Measurements from ENCODE around the gene CTNNA2.

The CTNNA2 gene

DNA sequence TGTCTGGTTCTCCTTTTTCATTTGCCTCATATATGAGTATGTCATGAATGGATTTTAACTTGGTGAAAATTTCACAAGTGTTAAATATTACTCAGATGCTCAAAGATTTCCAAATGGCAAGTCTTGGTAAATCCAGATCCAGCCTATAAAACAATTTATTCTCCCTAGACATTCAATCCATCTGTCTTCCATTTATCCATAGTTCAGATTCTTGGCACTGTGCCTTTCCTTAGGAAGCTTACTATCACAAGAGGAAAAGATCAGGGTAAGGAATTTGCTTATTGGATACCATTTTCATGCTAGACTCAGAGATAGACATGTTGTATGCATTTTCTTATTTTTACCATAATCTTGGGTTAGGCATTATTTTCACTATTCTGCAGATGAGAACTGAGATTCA, 864.2 kb downstream of the CTNNA2 start:
- no peak overlapping the region for H3K4me3 ChIP-seq
- H3K27ac ChIP-seq = no peak overlapping the region

DNA sequence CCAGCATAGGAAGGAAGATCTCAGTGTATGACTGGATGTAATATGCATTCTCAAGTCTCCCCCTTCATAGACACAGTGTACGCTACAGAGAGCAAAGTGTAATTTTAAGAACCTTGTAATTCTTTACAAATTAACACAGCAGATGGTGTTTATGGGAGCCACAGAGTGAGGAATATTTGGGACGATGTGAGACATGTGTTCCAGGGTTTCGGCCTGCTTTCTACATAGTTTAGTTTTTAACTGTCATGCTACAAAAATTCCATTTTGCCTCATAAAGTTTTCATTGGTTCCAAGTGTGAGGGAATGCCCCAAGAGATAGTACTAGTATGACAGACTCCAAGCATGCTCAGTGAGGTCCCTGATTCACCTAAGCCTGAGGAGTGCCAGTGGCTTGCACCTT, 867.9 kb downstream of the CTNNA2 start:
- no peak overlapping the region for H3K4me3 ChIP-seq
- no peak overlapping the region for H3K27ac ChIP-seq

DNA sequence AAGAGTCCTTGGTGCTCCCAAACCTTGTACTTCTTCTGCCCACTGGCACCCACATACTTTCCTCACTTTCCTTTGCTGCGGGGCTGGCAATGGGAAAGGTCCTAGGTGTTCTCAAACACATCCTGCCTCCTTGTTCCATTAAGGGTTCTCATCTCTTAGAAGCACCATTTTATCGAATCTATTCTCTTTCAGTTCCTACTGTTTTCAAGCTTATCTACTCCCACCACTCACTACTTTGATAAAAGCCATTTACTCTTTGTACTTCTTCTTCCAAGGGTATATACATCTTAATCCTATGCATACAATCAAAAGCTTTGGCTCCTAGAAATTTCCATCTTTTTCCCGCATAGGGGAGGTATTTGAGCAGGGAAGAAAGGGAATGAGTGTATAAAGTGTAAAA, 868.8 kb downstream of the CTNNA2 start:
- H3K4me3 ChIP-seq = no peak overlapping the region
- no peak overlapping the region for H3K27ac ChIP-seq

DNA sequence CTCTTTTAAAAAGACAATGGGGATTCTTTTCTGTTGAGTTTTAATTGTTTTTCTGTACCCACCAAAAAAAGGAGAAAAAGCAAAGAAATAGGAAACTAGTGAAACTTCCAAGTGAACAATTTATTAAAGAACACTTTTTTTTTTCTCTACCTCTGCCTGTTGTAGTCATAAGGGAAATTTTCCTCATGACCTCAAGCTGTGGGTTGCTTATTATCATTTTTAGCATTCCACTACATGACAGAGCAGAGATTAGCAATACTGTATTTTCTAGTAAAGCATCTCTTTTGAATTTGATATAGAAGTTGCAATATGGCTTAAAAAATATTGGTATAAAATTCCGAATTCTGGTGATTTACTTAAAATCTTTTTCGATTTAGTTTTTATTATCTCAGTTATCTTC, 879.6 kb downstream of the CTNNA2 start:
- H3K4me3 ChIP-seq = no peak overlapping the region
- H3K27ac ChIP-seq = no peak overlapping the region

DNA sequence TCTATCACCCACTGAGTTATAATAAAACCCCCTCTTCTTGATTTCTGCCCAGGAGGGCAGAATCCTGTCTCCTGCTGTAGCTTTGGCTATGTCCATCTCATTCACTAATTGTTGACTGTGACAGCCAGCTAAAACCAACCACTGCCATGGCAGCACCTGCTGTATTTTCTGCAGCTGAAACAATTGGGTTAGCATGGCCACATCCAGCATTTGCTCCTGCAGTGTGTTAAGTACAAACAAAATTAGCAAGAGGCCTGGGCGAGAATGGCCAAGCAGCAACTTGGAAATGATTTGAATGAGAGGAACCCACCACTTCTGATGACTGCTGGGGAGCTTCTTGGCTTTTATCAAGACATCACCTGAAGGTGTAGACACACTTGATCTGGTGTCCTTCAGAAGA, 881.1 kb downstream of the CTNNA2 start:
- Histone ChIP-seq H3K27ac (no peak overlapping the region), H3K4me3 (no peak overlapping the region)

DNA sequence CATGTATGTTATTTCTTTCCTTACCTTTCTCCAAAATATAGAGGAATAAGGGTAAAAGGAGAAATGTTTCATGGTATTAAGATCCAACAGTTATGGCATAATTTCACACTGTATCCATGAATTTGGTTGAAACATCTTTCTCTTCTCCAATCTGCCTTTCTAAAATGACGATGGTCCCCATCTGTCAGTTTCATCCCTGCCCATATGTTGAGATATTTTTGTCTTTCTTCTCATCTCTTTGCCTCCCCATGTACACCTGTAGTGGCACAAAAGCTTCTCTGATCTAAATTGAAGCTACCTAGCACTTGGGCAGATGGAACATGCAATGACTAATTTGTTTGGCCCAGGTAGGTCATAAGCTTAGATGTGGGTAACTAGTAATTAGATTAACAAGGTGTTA, 882.4 kb downstream of the CTNNA2 start:
- Histone ChIP-seq H3K4me3 (no peak overlapping the region), H3K27ac (no peak overlapping the region)

DNA sequence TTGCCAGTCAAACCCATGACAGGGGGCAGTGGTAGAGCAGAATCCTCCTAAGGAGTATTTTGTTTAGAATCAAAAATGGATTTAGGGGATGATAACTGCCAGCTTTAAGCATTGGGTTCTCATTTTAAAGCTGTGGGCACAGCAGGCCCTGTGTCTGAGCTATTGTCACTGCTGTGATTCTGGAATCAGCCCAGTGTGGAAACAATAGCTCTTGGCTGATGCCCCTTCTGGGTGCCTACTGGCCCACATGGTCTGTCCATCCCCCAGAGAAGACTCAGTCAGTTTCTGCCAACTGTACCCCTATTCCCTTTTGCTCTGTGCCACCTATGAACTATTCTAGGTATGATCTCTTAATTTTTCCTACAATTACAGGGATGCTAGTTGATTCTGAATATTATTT, 883.4 kb downstream of the CTNNA2 start:
- H3K27ac ChIP-seq = no peak overlapping the region
- no peak overlapping the region for H3K4me3 ChIP-seq

DNA sequence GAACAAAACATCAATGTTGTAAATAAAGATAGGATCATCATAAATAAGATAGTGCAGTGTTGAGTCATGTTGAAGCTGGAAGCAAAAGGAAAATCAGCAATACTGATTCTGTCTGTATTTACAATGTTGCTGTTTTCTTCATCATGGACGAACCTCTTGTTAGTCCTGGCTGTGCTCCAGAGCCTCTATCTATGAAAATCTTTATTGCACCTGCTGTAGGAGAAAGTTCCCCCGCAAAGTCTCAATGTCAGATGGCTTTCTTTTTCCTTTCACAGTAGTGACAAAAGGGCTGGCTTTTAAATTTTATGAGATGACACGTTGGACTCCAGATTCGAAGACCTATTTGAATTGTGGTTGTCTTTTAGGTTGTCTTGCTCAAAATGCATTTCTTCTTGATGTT, 890.2 kb downstream of the CTNNA2 start:
- no peak overlapping the region for H3K4me3 ChIP-seq
- no peak overlapping the region for H3K27ac ChIP-seq

DNA sequence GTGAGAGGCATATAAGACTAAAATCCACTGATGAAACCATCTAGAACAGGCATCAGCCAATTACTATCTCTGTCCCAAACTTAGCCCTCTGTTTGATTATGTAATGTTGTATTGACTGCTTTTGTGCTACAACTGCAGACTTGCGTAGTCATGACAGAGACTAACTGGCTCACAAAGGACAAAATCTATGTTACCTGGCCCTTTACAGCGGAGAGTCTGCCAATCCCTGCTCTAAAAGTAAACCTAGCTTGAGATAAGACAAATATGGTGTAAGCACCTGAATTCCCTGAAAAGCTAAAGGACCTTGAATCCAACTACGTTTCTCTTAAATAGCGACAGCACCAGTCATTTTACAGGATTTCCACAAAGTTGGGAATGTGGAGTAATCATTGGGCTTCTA, 894.5 kb downstream of the CTNNA2 start:
- no peak overlapping the region for H3K27ac ChIP-seq
- H3K4me3 ChIP-seq = no peak overlapping the region

DNA sequence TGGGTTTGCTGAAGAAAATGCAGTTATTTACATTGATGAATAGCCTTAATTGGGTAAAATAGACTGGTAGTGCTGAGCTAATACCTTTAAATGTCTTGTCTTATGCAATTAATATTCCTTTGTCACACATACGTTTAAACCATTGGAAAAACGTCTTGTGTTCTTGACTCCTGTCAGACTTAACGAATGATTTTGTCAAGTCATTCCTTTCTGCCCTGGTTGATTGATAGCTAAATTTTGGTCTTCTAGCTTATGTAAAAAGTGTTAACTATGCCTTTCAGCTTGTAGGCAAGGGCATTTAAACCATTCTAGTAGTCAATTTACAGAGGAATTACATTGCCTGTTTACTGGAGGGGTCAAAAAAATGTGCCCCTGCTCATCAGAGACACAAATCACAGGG, 897.5 kb downstream of the CTNNA2 start:
- Histone ChIP-seq H3K27ac (no peak overlapping the region), H3K4me3 (no peak overlapping the region)

DNA sequence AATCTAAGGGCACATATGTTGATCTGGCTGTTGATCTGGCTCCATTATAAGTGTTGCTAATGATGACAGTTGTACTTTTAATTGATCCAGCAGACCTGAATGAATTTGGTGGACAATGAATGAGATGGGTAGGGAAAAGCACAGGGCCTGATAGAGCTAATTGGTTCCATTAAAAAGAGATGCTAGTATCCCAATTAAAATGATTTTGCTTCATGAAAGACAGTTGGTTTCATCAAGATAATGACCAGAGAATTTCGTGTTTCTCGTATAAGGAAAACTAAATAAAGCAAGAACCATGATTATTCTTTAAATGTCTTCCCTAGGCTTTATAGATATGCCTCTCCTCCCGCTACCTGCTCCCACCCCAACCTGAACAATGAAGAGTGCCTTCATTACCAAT, 900.3 kb downstream of the CTNNA2 start:
- Histone ChIP-seq H3K4me3 (no peak overlapping the region), H3K27ac (no peak overlapping the region)

DNA sequence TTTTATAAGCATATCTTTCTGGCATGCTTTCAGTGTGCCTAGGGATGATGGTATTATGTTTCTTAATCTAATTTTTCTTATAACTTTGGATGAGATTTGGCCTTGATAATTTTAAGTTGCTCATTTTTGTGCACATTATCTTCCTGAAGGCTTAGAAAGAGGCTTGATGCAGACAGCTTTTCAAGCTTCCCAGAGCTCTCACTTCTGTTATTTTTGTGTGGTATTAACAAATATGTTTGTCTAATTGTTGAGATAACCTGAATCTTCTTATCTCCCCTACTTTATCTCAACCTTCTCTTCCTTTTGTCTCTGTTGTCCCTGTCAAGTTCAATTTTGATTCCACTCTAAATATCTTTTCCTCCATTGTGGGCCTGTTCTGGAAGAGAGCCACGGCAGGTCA, 904.9 kb downstream of the CTNNA2 start:
- H3K27ac ChIP-seq = no peak overlapping the region
- H3K4me3 ChIP-seq = no peak overlapping the region

DNA sequence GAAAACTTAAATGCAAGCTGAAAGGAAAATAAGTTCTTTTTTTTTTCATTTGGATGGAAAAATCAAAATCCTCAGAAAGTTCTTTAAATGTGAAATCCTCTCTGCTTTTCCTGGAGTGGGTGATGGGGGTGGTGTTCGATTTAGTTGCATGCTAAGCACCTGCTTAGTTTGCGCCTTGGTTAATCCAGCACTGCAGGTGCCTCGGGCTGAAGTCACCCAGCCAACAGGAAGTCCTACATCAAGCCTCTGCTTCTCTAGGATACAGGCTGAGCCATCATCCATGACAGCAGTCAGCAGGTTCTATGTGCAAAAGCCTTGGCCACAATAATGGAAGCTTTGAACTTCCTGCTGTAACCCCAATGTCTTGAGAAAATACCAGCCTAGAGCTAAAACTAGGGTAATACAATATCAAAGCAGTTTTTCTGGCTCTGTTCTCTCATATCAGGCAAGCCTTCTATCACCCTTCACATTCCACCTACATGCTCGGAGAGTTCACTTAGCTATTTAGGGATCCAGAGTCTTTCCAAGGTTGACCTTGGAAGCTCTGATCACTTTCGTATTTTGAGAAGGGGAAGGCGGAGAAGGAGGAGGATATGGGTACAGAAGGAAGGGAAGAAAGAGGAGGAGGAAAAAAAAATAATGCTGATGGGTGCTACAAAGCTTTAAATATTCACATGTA, 907.8 kb downstream of the CTNNA2 start:
- no peak overlapping the region for H3K27ac ChIP-seq
- H3K4me3 ChIP-seq = no peak overlapping the region

DNA sequence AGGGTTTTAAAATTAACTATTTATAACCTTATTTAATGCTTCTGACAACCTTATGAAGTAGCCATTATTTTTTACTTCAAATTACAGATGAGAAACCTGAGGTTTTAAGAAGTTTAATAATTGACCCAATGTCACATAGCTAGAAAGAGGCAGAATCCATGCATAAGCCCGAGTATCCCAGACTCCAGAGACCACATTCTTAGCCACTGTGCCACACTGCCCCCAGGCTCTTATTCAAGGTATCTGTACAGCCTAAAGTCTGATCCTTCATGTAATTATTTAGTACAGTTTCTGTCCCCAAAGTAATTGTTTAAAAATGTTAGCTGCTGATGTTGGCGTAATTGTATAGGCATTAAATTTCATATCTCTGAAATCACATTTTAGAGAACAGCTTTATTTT, 916.4 kb downstream of the CTNNA2 start:
- H3K27ac ChIP-seq = no peak overlapping the region

DNA sequence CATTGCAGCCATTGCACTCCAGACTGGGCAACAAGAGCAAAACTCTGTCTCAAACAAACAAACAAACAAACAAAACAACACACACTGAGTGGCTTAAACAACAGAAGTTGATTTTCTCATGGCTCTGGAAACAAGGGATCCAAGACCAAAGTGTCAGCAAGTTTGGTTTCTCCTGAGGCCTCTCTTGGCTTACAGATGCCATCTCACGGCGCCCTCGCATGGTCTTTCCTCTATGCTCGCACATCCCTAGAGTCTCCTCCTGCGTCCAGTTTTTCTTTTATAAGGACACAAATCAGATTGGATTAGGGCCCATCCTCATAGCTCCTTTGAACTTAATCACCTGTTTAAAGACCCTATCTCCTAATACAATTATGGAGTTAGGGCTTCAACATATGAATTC, 925.1 kb downstream of the CTNNA2 start:
- Histone ChIP-seq H3K4me3 (no peak overlapping the region), H3K27ac (no peak overlapping the region)

More for the DNA sequence above, 916.4 kb downstream of the CTNNA2 start:
- no peak overlapping the region for H3K4me3 ChIP-seq

DNA sequence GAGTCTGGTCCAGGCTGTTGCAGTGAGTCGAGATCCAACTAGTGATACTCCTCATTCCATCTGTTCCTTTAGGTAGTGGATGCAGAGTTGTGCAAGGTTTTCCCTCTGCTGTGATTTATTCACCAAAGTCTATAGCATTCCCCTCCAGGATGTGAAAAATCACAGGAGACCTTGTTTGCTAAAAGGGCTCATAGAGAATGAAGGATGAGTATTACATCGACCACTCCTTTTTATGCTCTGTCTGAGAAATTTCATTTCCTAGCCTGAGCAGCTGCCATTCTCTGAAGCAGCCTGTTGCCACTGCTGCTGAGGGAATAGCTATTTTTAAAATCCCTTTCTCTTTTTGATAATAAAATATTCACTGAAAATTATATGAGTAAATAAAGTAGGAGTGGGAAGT, 925.8 kb downstream of the CTNNA2 start:
- no peak overlapping the region for H3K4me3 ChIP-seq

DNA sequence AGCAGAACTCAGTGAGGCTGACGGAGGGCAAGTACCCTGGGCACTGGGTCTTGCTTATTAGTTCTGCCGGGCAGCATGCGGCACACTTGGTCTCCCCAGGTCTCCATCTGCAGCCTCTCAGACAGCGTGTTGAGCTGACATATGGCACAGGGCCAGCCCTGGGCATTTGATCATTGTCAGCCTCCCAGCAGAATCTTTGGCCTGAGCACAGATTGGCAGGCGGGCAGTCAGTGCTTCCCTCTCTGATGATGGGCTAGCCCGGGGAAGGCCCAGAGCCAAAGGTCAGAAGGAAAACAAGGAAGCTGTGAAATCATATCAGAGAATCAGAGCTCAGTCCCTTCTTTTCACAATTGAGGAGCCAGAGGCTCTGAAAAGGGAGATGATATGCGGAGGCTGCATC, 941.8 kb downstream of the CTNNA2 start:
- Histone ChIP-seq H3K27ac (no peak overlapping the region), H3K4me3 (no peak overlapping the region)

More for the DNA sequence above, 925.8 kb downstream of the CTNNA2 start:
- H3K27ac ChIP-seq = no peak overlapping the region

DNA sequence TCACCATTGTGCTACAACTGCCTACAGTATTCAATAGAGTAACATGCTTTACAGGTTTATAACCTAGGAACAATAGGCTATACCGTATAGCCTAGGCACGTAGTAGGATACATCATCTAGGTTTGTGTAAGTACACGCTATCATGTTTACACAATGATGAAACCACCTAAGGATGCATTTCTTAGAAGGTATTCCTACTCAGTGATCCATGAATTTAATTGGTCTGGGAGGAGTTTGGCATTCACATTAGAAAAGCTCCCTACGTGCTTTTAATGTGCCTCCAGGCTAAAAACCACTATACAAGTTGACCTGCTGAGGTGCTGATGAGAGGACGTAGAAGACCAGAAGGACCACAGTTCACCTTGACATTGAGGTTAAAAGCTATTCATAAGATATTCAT, 946.2 kb downstream of the CTNNA2 start:
- H3K4me3 ChIP-seq = no peak overlapping the region

DNA sequence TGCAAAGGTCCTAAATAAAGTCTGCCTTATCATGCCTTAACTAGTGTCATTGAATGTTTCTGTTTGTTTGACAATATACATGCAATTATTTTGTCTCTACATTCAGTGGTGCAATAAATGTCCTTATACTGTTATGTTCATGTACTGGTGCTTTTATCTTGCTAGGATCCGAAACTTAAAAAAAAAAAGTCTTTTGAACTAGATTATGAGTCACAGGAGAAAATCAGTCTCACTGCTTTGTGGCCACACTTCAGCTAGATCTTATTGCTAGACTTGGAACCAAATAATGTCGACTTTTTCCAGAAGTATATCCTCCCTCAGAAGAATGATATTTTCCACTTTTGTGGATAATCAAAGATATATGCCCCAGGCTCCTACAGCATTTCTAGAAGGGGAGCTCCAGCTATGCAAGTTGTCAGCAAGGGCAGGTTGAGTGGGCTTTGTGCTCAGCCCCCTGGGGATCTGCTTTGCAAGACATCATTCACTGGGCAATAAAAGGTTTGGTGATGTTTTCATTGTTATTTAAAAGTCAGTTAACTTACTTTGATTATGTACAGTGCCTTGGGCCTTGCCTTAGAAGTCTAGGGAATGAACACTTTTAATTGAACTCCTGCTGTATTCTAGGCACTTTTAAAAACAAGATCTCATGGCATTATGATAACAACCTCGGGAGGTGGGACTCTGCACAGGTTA, 948.8 kb downstream of the CTNNA2 start:
- no peak overlapping the region for H3K4me3 ChIP-seq

More for the DNA sequence above, 946.2 kb downstream of the CTNNA2 start:
- no peak overlapping the region for H3K27ac ChIP-seq

DNA sequence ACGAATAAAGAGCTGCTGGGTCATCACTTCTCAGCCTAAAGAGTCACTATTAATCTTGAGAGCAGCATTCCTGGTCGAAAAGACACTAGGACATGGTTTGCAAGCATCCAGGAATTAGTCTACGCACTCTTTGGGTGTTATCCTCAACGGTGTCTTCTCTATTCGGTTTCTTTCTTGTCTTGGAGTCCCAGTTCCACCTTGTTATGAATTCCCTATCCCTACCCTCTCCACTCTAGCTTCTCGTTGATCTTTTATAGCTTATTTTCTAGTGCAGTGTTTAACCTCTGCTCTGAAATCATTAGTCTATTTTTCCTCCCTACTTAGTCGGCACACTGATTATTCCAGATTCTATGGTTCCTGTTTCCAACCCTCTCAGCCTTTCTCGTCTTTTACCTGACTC, 949.8 kb downstream of the CTNNA2 start:
- no peak overlapping the region for H3K27ac ChIP-seq
- H3K4me3 ChIP-seq = no peak overlapping the region

More for the DNA sequence above, 948.8 kb downstream of the CTNNA2 start:
- no peak overlapping the region for H3K27ac ChIP-seq

DNA sequence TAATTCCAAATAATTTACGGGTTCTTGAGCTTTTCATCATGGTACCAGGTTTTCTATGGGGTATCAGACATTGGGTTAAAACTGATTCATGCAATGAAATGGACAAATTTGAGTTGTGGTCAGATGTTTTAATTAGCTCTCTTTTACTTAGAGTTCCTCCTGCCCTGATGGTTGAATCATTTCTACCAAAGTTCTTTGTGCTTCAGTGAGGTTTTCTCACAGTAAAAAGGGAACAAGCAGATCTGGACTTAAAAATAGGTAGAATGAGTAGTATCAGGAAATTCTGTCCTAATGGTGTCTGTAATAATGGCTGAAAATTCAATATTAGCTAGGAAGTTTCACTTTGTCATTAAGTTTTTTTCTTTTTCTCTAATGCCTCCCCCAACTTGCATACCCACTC, 951.4 kb downstream of the CTNNA2 start:
- Histone ChIP-seq H3K27ac (no peak overlapping the region), H3K4me3 (no peak overlapping the region)

Measured in skin epidermis (tissue), 12 donors.